BLaER1 (cell line): ENCODE results near the gene MAP4K4.

Experiments used
- H3K27ac ChIP-seq: shearing (Covaris generic); formaldehyde crosslinking; 2 replicates; pipeline ENCODE4 v1.8.1; 2022
- H3K27me3 ChIP-seq: shearing (Covaris generic); formaldehyde crosslinking; 2 replicates; pipeline ENCODE4 v1.8.1; 2022
- H3K36me3 ChIP-seq: shearing (Covaris generic); formaldehyde crosslinking; 2 replicates; pipeline ENCODE4 v1.8.1; 2022
- H3K4me1 ChIP-seq: shearing (Covaris generic); formaldehyde crosslinking; 2 replicates; pipeline ENCODE4 v1.8.1; 2022
- H3K4me2 ChIP-seq: shearing (Covaris generic); formaldehyde crosslinking; 2 replicates; pipeline ENCODE4 v1.8.1; 2022
- H3K4me3 ChIP-seq: shearing (Covaris generic); formaldehyde crosslinking; 2 replicates; pipeline ENCODE4 v1.8.1; 2022
- H3K9ac ChIP-seq: shearing (Covaris generic); formaldehyde crosslinking; 2 replicates; pipeline ENCODE4 v1.8.1; 2022
- H3K9me3 ChIP-seq: shearing (Covaris generic); formaldehyde crosslinking; 2 replicates; pipeline ENCODE4 v1.8.1; 2022
- H4K20me1 ChIP-seq: shearing (Covaris generic); formaldehyde crosslinking; 2 replicates; pipeline ENCODE4 v1.8.1; 2022
- Cebpa-rat ChIP-seq: shearing (Covaris generic); IDR thresholded peaks from 2 replicates; pipeline ENCODE4 v1.8.1; 2022

Gene MAP4K4

GRCh38 chr2:101828257-101828656, 130.8 kb downstream of the MAP4K4 start:
- Histone ChIP-seq H3K36me3 (peaks cover 82% of the 10 kb centered on the region), H3K9me3 (no peaks in the 10 kb centered on the region), H3K27ac (peak overlapping the region; percentile 15; the same call in 1 of the 2 replicates), H3K4me3 (no peak overlapping the region), H4K20me1 (peaks cover 89% of the 10 kb centered on the region), H3K4me2 (peak overlapping the region; percentile 66), H3K27me3 (no peaks in the 10 kb centered on the region), H3K9ac (no peak overlapping the region; the same call in 1 of the 2 replicates), H3K4me1 (peaks cover 42% of the 10 kb centered on the region)
- TF ChIP-seq Cebpa-rat: no peak

GRCh38 chr2:101828673-101829334, 131.3 kb downstream of the MAP4K4 start:
- H3K4me2 ChIP-seq: peak overlapping the region; percentile 66
- H3K36me3 ChIP-seq: peaks cover 82% of the 10 kb centered on the region
- H3K4me1 ChIP-seq: peaks cover 42% of the 10 kb centered on the region
- TF ChIP-seq Cebpa-rat: no peak
- peak overlapping the region; percentile 15; the same call in 1 of the 2 replicates for H3K27ac ChIP-seq
- H4K20me1 ChIP-seq: peaks cover 83% of the 10 kb centered on the region
- no peak overlapping the region; the same call in 1 of the 2 replicates for H3K9ac ChIP-seq
- H3K9me3 ChIP-seq: no peaks in the 10 kb centered on the region
- H3K27me3 ChIP-seq: no peaks in the 10 kb centered on the region
- H3K4me3 ChIP-seq: no peak overlapping the region

GRCh38 chr2:101829429-101829828, 131.9 kb downstream of the MAP4K4 start:
- TF ChIP-seq Cebpa-rat: no peak
- H3K36me3 ChIP-seq: peaks cover 85% of the 10 kb centered on the region
- no peak overlapping the region for H3K27ac ChIP-seq
- no peak overlapping the region for H3K9ac ChIP-seq
- no peaks in the 10 kb centered on the region for H3K9me3 ChIP-seq
- H4K20me1 ChIP-seq: peaks cover 83% of the 10 kb centered on the region
- H3K4me1 ChIP-seq: peaks cover 42% of the 10 kb centered on the region
- H3K27me3 ChIP-seq: no peaks in the 10 kb centered on the region
- no peak overlapping the region for H3K4me3 ChIP-seq
- H3K4me2 ChIP-seq: 0 out of 2 replicates have a peak overlapping the region, but pooled peaks have one; percentile 66

- Histone ChIP-seq H3K27me3 (no peaks in the 10 kb centered on the region), H3K27ac (no peak overlapping the region), H3K36me3 (peaks cover 88% of the 10 kb centered on the region), H3K4me2 (no peak overlapping the region), H4K20me1 (peaks cover 78% of the 10 kb centered on the region), H3K9me3 (no peaks in the 10 kb centered on the region), H3K9ac (no peak overlapping the region; the same call in 1 of the 2 replicates), H3K4me3 (no peak overlapping the region), H3K4me1 (peaks cover 42% of the 10 kb centered on the region)
- TF ChIP-seq Cebpa-rat: no peak
These were observed 132.6 kb downstream of the MAP4K4 start for GRCh38 chr2:101830146-101830545.

GRCh38 chr2:101830555-101830954, 133.0 kb downstream of the MAP4K4 start:
- Histone ChIP-seq H3K27me3 (no peaks in the 10 kb centered on the region), H3K4me3 (no peak overlapping the region), H3K4me1 (peaks cover 42% of the 10 kb centered on the region), H3K4me2 (no peak overlapping the region), H3K9me3 (no peaks in the 10 kb centered on the region), H4K20me1 (peaks cover 74% of the 10 kb centered on the region), H3K27ac (no peak overlapping the region), H3K9ac (no peak overlapping the region), H3K36me3 (peaks cover 88% of the 10 kb centered on the region)
- no peak for TF ChIP-seq Cebpa-rat

GRCh38 chr2:101831351-101831865, 133.9 kb downstream of the MAP4K4 start:
- H3K4me3 ChIP-seq: no peak overlapping the region
- H4K20me1 ChIP-seq: peaks cover 66% of the 10 kb centered on the region
- no peaks in the 10 kb centered on the region for H3K9me3 ChIP-seq
- peaks cover 33% of the 10 kb centered on the region for H3K4me1 ChIP-seq
- no peak overlapping the region for H3K9ac ChIP-seq
- no peak for TF ChIP-seq Cebpa-rat
- H3K4me2 ChIP-seq: no peak overlapping the region
- peaks cover 88% of the 10 kb centered on the region for H3K36me3 ChIP-seq
- H3K27me3 ChIP-seq: no peaks in the 10 kb centered on the region
- no peak overlapping the region for H3K27ac ChIP-seq

GRCh38 chr2:101832114-101832513, 134.6 kb downstream of the MAP4K4 start:
- no peaks in the 10 kb centered on the region for H3K9me3 ChIP-seq
- peaks cover 26% of the 10 kb centered on the region for H3K4me1 ChIP-seq
- no peak overlapping the region for H3K4me2 ChIP-seq
- no peak overlapping the region for H3K9ac ChIP-seq
- no peak for TF ChIP-seq Cebpa-rat
- H3K4me3 ChIP-seq: no peak overlapping the region
- no peaks in the 10 kb centered on the region for H3K27me3 ChIP-seq
- peaks cover 88% of the 10 kb centered on the region for H3K36me3 ChIP-seq
- H3K27ac ChIP-seq: no peak overlapping the region
- peaks cover 59% of the 10 kb centered on the region for H4K20me1 ChIP-seq

- no peak for TF ChIP-seq Cebpa-rat
- no peak overlapping the region for H3K9ac ChIP-seq
These were observed 136.5 kb downstream of the MAP4K4 start for GRCh38 chr2:101833890-101834523.

GRCh38 chr2:101837354-101837753, 139.8 kb downstream of the MAP4K4 start:
- TF ChIP-seq Cebpa-rat: no peak
- Histone ChIP-seq H4K20me1 (peaks cover 43% of the 10 kb centered on the region), H3K27me3 (no peaks in the 10 kb centered on the region), H3K4me2 (no peak overlapping the region), H3K4me3 (no peak overlapping the region), H3K4me1 (peaks cover 16% of the 10 kb centered on the region), H3K9me3 (no peaks in the 10 kb centered on the region), H3K36me3 (peaks cover 97% of the 10 kb centered on the region), H3K27ac (no peak overlapping the region), H3K9ac (no peak overlapping the region)

More at GRCh38 chr2:101833890-101834523, 136.5 kb downstream of the MAP4K4 start:
- peaks cover 7% of the 10 kb centered on the region for H3K4me1 ChIP-seq
- H4K20me1 ChIP-seq: peaks cover 48% of the 10 kb centered on the region
- no peak overlapping the region for H3K27ac ChIP-seq
- H3K9me3 ChIP-seq: no peaks in the 10 kb centered on the region
- H3K4me3 ChIP-seq: no peak overlapping the region
- H3K27me3 ChIP-seq: no peaks in the 10 kb centered on the region
- peaks cover 94% of the 10 kb centered on the region for H3K36me3 ChIP-seq
- no peak overlapping the region for H3K4me2 ChIP-seq
